Measurements from ENCODE around the gene EVPL.
"Not testable (repeated sequence)": the region's sequence is repeated elsewhere in the genome, so short reads cannot be mapped to it uniquely, and the experiment has no call there.

The EVPL gene

DNA sequence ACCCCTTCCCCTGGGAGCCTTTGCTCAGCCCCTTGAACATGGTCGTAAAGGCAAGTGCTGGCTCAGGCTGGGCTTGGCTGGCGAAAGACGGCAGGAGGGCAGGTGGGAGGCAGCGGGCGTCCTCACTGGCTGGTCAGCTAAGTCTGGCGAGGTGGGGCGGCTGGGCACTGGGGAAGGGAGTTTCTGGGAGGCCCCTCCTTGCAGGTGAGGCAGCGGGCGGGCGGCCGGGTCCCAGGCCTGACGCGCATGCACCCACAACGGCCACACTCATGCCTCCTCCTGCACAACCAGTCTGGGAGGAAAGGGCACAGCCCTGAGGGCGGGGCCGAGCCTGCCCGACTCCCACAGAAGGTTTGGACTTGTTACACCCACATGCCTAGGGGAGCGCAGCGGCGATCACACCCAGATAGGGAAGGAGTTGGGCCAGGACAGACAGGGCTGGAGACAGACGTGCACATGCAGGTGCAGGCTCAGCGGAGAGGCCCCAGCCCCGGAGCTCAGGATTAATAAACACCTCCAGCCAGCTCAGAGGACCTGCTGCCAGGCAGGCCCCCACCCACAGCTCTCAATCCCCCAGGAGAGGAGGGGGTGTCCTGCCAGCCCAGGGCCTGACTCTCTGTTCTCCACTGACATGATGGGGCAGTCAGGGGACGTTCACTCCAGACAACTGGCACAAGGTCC, at the start of gene EVPL:
Gene EVPL (minus strand): TSS at position 148 of the 681 bp plus-strand sequence. CDS start 108 bp downstream, at position 40.
- no peak for DNase-seq

DNA sequence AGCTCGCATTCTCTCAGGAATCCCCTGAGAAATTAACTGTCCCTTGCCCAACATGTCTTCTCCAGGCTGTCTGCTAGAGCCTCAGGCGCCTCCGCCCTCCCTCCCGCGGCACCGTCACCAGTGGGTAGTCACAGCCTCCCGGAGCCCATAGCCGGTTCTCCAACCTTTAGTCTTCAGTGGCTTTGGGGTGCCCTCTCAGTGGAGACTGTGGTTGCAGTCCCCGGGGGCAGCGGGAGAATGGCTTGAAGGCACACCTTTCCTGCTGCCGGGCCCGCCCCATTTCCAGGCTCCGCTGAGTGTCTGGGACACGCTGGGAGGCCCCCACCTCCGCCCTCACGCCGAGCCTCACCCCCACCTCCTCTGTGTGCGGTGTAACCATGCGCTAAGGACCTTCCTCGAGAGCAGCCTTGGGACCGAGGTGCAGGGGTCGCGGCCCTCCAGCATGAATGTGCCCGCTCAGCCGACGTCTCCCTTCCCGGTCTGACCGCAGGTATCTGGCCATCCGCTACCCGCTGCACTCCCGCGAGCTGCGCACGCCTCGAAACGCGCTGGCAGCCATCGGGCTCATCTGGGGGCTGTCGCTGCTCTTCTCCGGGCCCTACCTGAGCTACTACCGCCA, 49.1 kb upstream of the EVPL start:
- no peak for DNase-seq

DNA sequence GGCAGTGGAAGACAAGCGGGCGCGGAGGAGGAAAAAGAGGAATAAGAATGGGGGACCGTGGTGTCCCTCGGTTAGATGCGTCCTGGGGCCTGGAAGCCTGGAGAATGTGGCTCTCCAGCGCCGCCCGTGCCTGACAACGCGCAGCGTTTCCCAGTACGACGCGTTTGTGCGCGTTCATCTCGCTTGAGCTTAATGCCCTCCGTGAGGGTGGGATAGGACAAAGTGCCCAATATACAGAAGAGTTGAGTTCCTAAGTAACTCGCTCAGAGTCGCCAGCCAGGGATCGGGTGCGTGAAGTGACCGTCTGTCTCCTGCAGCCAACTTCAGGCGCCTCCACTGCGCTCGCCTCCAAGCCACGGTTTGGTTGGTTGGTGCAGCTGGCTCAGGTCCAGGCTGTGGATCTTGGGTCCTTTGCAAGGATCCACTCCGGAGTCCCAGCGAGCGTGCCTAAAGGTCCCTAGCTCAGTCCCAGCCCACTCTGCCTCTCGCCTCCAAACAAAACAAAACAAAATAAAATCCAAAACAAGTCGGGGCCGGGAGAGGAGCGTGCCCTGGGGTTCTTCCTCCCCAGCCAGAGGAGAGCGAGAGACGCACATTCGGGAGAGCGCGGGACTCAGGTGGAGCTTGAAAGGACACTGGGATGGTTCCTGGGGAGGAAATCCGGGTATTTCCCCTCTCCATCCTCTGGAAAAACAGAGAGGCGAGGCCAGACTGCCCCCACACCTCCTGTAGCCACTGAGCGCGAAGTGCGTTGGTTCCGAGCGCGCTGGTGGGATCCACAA, 48.4 kb upstream of the EVPL start:
- DNase-seq = no peak

DNA sequence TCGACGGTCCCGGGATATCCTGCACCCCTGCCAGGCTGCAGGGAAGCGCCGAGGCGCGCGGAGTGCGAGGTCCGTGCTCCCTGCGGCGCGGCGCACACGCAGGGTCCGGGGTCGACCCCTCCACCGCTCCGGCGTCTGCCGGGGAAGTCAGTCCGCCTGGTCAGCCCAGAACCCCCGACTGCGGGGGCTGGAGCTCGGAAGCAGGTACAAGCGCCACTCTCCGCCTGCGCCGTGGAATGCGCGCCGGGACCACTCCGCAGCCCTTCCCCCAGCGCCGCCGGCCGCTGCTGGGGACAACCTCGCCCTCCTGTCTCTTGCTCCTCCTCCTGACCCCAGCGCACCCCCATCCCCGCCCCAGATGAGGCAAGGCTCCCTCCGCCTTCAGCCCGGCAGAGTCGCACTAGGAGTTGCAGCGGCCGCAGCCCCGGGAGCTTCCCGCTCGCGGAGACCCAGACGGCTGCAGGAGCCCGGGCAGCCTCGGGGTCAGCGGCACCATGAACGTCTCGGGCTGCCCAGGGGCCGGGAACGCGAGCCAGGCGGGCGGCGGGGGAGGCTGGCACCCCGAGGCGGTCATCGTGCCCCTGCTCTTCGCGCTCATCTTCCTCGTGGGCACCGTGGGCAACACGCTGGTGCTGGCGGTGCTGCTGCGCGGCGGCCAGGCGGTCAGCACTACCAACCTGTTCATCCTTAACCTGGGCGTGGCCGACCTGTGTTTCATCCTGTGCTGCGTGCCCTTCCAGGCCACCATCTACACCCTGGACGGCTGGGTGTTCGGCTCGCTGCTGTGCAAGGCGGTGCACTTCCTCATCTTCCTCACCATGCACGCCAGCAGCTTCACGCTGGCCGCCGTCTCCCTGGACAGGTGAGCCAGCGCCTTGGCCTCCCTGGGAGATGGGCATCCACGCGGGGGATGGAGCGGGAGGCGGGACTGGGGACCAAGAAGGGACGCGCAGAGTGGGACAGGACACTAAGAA, 47.6 kb upstream of the EVPL start, which contains the start of gene GALR2:
Gene GALR2 (plus strand): TSS at position 392 of the 974 bp plus-strand sequence. CDS start 103 bp downstream, at position 495.
- DNase-seq = no peak

DNA sequence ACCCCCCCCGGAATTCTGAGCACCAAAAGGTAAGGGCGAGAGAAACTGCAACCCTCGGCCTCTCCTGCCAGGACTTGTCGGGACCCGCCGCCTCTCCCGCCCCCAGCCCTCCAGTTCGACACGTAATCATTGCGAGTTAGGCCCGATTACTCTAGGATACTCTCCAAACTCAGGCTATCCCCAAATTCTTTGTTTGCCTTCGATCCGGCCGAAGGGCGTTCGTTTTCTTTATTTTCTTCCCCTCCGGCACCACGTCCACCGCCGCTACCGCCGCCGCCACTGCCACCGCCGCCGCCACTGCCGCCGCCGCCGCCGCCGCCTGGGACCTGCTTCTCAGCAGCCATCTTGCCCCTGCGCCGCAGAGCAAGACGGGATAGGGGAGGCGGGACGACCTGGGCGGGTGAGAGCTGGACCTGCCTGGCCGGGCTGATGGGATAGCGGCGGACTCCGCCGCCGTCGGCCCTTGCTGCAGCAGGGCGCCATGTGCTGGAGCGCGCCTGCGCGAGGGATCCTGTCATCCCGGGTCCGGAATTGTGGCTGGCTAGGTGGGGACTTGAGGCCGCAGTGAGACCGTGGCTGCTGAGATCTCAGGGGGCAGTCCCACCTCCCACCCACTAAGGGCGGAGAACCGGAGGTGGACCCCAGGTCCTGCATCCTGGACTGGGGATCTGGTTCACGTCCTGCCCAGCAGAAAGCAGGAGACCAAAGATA, 45.2 kb upstream of the EVPL start, which contains the start of gene SRP68:
Gene SRP68 (minus strand): TSS at position 370 of the 711 bp plus-strand sequence. CDS start 26 bp downstream, at position 344.
- DNase-seq = peak; percentile 86 to 88

DNA sequence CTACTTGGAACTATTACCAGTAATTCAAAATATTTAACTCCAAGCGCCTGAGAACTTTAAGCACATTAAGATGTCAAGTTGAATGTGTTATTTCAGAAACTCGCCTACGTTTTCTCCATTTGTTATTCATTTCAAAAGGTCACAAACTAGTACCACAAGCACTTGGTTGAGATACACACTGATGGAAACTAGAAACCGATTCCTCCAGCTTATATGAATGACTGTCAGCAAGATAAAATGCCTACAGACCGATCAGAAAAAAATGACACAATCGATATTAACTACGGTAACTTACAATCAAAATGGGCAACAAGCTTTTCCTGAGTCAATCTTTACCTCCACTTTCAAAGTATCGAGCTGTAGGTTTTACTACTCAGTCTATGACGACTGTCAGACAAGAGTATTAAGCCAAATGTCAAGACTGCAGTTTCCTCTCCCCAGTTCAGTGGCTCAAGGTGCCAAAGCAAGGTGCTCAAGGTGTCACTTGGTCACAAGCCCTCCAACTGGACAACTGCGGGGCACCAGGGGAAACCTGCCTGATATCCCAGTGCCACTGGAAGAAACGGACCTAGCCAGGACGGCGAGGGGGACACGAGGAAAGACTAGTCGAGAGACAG, 44.5 kb upstream of the EVPL start:
- DNase-seq = no peak

DNA sequence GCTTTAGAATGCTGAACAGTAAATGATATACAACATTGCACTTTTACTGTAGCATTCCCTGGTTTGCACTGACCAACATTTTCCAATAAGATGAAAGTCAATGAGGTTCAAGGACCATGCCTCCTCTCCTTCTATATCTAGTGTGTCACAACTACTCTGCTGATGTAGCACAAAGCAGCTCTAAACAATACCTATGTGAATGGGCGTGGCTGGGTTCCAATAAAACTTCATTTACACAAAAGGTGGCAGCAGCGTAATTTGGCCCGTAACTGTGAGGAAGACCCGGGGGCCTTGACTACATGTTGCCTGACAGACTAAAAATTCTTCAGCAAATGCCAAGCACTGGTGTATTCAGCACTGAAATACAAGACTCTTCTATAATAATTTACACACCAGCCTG, 38.7 kb upstream of the EVPL start:
- DNase-seq = no peak

DNA sequence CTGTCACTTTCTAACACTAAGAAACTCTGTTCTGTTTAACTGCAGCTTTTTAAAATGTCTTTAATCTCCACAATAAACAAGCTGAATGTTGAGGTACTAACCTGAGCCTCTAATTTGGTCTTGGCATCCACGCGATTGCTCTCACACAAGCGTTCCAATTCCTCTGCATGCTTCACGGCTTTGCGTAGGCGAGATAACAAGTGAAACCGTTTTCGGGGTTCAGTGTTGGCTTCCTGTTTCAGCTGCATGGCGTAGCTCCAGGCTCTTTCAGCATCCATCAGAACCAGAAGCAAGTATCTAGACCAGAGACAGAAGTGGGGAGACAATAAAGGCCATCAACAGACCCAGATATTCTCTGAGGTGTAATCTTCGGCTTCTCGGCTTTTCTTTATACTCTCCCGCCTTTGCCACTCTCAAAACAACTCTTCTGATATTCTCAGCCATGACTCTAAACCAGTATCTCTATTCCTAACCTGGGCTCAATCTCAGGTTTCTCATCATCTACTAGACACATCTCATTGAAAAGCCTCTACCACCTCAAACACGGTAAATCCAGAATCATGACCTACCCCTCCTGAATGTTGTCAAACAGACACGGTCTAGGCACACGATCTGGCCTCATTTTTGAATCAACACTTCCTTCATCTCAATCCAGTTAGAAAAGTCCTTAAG, 36.9 kb upstream of the EVPL start:
- DNase-seq = peak; percentile 22 to 53

DNA sequence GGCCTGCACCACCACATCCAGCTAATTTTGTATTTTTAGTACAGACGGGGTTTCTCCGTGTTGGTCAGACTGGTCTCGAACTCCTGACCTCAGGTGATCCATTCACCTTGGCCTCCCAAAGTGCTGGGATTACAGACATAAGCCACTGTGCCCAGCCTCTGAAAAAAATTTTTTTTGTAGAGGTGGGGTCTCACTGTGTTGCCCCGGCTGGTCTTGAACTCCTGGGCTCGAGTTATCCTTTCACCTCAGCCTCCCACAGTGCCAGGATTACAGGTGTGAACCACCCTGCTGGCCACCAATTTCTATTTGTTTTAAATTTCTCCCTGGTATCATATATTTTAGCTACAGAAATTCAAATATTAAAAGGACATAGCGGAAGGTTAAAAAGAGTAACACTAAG, 31.2 kb upstream of the EVPL start:
- not testable (repeated sequence) for DNase-seq

DNA sequence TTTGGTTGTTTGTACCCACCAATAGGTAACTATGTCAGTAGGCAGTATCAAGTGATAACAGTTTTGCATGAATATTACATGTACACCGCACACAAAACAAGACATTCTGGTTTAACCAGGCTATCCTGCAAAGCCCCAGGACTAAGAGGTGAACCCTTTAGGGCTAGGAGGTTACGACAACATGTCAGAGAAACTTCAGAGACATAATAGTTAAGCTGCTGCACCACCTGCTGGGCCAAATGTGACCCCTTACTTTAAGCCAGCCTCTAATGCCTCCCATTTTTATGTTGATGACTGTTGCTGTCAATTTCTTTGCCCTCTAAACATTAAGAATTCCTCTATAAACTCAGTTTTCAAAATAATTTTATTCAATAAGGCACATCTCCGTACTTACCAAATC, 29.8 kb upstream of the EVPL start:
- DNase-seq = no peak

DNA sequence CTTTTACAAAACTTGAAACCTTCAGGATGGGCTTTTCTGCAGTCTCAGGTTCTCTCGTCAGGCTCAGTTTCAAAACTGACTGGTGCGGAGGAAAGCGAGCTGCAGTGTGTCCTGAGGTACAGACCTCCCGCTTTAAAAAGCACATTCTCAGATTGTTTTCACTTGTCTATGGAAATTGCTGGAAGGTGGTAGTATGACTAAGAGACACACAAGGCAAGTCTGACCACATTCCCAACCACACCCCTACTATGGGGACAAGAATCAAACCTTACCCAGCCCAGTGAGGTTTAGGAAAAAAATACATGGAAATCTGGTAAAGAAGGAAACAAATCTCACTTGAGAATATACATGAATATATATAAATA, 27.0 kb upstream of the EVPL start:
- no peak for DNase-seq

DNA sequence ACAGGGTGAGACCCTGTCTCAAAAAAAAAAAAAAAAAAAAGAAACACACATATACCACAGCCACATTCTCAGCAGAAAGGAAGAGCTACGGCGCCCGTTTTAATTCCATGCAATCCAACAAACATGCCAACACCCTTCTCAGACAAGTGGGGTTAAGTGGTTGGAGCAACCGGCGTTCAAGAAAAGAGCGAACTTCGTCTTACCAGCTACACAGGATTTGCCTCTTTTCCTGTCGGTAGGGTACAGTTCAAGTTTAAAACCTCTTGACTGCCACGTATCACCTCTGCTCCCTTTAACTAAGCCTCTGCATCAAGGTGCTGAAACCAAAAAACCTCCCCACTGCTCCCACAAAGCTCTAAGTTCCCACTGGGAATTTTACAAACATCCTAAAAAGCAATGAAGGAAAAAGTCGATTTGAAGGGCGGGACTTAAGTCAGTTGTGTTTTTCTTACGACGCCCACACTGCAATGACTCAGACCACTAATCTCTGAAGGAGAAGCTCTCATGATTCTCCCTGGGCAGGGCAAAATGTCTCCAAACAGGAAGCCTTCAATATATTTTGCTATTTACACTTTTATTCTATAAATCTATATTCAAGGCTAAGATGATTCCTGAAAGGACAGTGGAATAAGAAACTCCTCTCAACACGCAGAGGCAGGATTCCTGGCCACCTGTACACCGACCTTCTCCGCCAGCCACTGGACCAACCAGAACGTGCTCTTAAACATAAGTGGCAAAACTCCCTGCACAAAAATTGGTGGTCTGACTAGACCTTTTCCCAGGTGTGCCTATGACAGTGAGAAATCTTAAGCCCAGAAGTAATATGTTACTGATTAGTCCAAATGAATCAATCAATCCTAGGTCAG, 26.4 kb upstream of the EVPL start:
- DNase-seq = no peak

DNA sequence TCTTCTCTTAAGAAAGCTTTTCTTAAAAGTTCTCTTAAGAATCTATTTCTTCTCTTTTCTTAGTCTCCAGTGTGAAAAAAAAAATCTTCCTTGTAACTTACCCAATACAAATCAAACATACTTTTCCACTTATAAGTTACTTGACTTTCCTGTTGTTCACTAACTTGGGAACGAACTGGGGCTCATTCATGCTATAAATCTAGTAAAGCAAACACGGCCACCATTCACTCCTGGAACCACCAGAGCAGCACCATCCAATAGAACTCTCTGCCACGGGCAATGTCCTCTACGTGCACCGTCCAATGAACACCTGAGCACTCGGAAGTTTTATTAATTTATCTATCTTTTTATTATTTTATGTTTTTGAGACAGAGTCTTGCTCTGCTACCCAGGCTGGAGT, 24.5 kb upstream of the EVPL start:
- DNase-seq = no peak

DNA sequence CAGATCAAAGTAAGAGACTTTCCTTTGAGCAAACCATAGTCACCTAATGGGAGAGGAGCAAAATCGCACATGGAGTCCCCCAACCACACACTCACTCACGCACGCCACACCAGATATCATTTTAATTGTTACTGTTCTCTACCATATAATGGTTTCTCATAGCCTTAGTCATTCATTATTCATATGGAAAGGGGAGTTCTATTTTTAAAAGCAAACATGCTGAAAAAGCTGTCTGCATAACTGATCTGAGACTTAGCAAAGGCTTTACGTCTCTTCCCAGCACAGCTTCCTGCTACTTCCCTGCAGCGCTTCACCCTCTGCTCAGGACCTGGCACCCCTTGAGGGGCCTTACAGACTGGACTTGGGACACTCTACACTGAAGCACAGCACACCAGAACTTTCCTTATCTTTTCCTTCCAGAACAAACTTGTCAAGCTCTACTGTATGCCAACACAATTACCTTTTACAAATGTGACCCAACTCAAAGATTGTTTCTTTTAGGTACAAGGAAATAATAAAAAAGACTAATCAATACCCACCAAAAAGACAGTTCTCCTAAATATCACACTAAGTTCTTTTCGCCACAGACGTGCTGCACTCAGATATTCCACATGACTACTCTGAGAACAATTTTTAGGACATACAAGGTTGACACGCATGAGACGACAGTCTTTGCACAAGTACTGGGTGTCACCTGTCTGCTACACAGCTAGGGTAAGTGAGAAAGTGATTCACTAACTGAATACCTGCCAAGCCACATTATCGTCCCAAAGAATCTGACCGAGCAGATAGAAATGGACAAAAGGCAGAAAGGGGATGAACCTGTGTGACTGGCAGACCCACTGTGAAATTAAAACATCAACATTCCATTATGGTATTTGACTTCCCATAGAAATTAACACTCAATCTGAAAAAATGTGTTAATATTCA, 23.7 kb upstream of the EVPL start:
- no peak for DNase-seq

DNA sequence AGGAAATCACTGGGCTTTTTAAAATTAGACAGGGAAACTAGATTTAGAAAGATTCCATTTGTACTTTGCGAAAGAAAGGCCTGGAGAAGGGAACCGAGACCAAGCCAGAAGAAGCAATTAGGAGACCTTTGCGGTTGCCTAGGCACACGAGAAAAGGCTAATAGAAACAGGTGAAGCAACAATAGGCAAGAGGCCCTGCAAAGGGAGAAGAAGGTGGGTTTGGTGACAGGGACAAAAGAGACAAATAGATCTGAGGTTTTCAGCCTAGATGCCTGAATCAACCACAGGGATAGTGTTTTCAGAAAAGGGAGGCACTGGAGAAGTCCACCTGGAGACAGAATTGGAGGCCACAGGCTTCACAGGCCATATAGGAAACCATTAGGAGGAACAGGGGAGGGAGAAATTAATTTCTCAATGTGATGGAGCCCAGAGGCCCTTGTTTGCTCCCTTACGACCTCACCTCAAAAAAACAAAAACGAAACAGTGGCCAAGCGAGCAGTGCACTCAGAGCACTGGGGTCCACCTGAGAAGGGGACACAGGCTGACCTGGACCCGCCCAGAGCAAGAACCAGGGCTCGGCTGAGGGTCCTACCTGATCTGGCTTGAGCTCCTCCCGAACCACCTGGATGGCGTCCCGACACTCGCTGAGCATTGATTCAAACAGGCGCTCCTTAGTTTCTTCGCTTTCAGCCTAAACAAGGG, 22.9 kb upstream of the EVPL start:
- DNase-seq = no peak

DNA sequence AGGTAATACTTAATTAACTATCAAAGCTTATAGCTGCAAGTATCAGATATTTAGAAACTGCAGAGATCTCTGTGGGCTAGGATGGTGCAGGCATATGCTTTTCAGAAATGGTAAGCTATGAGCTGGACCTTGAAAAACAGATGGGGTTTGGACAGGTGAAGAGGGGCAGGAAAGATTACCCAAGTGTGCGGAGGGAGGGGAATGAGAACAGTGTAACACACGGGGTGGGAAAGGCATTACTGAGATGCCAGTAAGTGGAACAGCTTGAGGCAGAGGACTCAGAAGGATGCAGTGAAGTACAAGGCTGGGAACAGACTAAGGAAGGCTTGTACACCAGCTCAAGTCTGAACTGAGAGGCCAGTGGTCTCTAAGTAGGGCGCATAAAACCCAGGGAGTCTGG, 22.1 kb upstream of the EVPL start:
- no peak for DNase-seq

DNA sequence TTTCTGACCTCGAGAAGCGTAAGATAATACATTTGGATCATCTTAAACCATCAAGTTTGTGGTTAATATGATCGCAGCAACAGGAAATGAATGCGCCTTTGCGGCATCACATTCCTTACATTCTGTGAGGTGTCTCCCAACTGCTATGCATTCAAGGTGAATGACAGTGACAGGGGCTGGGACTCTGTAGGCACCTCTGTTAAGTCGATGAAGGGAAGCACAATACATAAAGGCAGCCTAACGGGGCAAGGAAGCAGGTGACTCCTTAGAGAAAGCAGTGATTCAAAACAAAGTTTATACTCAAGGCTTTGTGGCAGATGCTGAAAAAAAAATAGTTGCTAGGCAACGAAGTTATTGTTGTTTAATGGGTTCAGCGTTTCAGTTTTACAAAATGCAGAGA, 21.6 kb upstream of the EVPL start:
- peak in 1 of 2 donors; percentile 29 for DNase-seq

DNA sequence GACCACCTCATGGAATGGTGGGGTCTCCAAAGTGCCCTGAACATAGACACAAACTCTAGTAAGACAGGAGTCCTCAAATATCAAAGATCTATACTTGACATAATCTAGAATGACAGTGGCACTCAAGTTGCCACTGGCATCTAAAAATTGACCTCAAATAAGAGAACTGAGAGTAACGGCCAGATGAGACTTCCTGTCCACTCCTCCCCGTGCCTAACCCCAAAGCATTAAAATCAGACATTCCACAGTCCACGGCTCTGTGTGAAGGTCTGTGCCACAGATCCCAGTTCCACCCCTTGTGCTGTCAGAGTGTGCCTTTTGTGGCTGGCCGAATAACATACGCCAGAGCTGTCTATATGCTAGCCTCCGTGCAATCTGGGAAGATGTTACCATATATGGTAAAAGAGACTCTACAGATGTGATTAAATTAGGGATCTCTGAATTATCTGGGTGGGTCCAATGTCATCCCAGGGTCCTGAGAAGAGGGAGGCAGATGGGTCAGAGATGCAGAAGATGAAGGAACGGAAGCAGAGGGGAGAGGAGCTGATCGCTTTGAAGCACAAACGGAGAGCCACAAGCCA, 21.0 kb upstream of the EVPL start:
- DNase-seq = no peak

Measured in CD4-positive, alpha-beta T cell treated with Interleukin-1 beta for 1 hour (primary cell).